NCI-H2196 treated with DMSO at 0.1 percent for 48 hours (cell line): ENCODE measurements around the gene RIPOR2.

Source experiments
- DNase-seq: peaks from one replicate; lab custom pipeline; 2025; ENCODE audit not compliant: unreplicated experiment; lab: John Stamatoyannopoulos, UW

Gene RIPOR2

DNA sequence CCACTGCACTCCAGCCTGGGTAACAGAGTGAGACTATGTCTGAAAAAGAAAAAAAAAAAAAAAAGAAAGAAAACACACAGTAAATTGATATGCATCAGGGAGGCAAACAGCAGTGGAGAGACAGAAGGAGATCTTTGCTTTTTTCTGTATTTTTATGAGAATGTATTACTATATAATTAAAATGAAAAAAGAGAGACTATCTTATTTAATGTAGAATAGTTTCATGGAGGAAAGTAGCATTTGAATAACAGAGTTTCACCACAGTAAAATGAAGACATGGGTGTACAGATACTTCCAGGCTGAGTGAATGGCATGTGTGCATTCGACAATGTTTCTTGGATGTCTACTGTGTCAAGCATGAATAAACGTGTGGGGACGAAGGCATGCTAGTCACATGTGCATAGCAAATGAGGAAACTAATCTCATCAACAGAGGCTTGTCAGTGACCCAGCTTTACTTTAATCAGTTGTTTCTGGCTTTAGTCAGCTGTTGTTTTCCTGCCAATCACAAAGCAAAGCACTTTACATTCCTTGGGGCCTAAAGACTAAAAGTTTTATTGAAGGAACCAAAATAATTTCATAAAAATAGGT, 81.6 kb downstream of the RIPOR2 start:
- DNase-seq = no peak

DNA sequence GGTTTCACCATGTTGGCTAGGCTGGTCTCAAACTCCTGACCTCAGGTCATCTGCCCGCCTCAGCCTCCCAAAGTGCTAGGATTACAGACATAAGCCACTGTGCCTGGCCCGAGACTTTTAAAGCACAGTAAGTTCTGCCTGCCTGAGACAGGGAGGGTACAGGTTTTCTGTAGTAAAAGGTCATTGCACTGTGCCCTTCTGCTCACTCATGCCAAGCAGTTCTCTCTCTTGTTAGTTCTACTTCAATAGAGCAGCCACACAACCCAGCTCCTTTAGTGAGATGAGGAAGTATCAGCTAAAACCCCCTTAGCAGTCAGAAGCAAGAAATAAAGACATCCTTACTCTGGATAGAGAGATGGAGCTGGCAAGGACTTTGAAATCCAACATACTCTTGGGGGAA, 84.7 kb downstream of the RIPOR2 start:
- no peak for DNase-seq

DNA sequence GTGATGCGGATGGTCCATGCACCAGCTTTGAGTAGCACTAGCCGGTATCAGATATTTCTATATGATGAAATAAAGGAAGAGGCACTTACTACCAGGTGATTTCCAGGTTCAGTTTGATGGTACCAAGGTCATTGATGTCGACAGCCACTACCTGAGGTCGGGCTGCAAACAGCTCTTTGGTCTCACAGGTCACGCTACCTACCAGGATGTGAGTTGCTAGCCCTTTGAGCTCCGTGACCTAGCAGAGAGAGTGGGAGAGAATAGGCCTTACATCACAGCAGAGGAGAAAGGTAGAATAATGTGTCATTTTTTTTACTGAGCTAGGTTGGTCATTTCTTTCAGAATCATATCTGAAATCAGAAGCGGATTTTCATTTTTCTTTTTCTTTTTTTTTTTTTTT, 86.0 kb downstream of the RIPOR2 start:
- no peak for DNase-seq

DNA sequence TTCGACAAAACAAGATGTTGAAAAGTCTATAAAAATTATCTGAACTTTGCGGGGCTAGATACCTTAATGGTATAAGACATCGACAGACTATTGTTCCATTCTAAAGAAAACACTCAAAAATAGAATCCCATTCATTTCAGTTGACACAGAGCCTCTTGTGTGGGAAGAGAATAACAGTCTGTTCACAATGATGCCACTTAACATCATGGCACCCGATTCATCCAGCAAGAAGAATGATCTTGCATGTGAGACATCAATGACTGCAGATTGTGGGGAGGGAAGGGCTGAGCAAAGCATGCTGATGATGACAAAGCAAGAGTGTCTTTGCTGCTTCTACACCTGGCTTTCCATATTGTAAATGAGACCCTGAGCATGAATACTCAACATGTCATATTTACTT, 87.3 kb downstream of the RIPOR2 start:
- no peak for DNase-seq

DNA sequence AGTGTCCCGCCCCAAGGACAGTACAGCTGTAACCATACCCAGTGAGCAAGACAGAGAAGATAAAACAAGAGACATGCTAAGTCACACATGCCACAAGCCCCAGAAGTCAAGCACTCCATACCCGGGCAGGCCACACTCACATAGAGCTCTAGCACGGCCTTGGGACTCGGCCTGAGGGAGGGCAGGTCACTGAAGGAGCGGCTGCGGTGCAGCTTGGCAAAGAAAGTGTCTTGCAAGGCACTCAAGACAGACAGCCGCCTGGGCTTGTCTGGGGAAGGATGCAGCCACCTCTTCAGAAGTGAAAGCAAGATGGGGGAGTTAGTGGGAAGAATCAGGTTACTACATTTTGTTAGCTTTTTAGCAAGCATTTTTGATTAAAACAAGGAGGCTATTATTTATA, 88.4 kb downstream of the RIPOR2 start:
- DNase-seq = no peak

DNA sequence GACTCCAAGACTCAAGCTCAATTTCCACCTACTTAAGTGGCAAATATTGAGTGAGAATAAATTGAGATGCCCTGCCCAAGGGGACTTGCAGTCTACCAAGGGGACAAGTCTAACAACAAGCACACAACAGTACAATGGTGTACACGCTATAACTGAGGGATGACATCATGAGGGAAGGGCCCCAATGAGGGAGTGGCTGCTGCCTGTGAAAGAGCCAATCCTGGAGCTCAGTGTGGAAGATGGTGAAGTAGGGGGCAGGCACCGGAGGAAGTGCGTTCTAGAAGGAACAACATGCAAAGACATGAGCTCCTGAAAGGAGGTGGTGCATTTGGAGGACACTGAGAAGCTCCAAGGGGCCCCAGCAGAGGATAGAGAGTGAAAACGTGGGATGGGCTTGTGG, 90.2 kb downstream of the RIPOR2 start:
- no peak for DNase-seq

DNA sequence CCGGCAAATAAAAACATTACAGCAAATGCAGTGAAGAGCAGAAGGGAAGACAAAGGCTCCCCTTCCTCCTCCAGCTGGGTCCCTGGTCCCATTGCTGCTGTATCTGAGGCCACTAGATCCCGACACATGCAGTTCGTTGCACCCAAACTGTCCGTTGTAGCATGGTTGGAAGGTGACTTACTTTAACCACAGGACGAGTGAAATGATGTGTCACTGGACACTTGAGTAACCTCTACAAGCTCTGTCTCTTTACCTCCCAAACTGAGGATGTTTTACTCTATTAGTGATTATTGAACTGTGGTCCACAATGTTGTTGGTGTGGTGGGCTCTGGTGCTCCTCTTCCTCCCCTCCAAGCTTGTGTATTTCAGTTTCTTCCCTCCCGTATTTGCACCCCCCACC, 90.9 kb downstream of the RIPOR2 start:
- no peak for DNase-seq

DNA sequence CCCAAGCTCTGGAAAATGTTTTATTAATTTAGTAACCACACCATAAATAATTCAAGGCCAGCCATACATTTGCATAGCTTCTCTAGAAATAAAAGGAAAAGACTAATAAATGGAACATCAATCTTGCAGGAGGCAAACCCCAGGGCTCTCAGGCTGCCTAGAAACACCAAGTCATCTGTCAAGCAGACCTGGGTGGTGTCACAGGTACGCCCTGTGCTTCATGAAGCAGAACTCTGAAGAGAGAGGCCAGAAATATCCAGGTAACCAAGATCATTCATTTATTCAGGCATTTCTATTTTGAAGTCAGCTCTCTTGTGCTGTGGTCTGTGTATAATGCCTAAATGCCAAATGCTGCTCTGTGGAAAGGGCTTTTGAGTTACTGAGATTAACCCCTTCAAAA, 91.7 kb downstream of the RIPOR2 start:
- DNase-seq = no peak

DNA sequence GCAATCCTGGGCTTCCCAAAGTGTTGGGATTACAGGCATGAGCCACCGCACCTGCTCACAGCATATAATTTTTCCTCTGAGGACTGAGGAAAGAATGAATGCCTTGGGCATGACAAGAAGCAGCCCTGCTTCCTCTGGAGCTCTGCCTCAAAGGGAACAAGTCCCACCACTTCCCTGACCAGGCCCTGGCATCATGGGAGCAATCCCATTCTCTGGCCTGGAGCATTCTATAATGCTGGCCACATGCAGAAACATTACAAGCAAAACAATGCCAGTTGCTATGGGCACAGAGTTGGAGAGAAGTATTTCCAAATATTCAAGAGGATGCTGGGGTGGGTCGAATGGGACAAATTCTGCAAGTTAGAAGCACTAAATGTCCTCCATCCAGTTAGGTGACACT, 95.6 kb downstream of the RIPOR2 start:
- no peak for DNase-seq

DNA sequence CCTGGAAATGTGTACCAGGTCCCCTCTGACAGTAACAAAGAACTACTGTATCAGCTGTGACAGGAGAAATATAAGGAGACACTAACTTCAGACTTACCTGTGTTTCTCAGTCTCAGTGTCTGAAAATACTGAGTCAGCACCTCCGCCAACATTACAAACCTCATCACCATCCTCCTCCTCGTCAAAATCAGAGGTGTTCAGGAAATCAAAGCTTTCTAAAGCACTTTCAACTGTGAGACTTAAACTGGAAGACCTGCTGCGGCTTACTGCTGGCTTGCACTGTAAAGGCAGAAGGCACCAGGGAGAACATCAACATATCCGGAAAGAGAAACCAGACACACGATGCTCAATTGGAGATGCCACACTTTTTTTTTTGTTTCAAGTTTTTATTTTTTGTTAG, 96.8 kb downstream of the RIPOR2 start:
- no peak for DNase-seq

DNA sequence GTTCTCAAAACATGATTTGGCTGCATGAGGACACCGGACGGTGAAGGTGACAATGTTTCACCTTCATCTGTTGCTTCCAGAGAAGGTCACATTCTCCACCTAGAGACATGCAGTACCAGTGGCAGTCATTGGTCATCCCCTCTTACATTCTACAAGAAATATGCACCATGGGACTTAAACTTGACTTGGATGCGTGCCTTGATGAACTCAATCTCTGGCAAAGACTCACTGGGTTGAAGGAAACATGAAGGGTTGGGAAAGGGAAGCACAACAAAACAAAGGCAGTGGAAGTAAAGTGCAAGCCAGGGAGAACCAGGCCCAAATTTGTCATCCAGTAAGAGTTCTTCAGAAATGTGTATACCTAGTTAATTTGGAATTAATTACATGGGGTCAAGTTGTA, 97.7 kb downstream of the RIPOR2 start:
- no peak for DNase-seq

DNA sequence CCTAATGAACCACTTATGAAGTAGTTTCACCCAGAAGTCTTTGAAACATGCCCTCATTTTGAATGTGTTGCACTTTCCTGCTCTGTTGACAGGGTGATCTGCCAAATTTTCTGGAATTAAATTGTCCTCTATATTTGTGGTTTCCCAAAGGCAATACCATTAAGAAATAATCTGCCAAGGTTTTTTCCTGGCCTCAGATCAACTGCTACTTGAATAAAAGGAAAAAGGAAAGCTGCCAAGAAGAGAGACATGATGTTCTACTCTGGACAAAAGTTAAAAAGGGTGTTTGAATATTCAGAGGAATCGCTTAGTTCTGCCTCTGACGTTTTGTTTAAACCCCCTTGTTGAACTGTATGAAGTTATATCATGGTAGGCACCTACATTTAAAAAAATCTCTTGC, 99.7 kb downstream of the RIPOR2 start:
- no peak for DNase-seq

DNA sequence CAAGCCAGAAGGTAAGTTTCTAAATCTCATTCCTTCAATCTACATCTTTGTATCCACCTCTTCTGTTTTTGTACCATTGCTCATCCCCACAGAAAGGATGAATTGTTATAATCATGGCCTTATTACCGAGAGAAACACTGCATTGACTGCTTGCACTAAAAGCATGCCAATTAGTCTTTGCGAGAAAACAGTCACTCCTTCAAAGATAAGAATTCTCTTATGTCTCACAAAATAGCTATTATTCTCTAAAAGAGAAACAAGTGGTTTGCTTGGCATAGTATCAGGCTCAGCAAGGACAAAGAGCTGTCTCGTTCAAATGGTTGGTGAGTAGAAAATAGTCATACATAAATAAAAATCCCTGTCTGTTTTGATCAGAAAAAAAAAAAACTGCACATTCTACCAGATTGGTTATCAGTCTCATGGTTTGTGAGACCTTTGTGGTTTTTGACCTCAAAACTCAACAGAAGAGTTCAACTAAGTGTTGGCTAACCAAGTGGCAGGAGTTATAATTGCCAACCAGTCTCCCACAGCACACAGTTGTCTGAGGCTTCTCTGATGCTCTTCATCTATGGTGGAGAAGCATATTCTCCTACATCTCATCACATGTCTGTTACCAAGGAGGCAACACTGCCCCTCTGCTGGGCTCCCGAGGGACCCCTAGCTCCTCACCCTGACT, 101.9 kb downstream of the RIPOR2 start:
- no peak for DNase-seq

DNA sequence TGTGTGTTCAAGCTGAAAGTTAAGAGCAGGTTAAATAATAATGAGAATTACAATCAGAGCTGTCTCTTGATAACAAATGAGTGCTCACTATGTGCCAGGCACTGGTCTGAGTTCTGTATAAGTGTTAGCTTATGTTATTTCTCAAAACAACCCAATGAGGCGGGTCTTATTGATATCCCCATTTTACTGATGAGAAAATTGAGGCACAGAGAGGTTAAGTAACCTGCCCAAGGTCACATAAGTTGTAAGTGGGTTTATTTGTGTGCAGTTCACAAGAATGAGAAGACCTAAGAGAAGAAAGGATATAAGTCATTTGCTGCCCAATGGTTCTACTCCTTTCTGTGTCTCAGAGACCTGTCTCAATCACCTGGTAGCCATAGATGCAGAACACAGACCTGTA, 103.0 kb downstream of the RIPOR2 start:
- no peak for DNase-seq

DNA sequence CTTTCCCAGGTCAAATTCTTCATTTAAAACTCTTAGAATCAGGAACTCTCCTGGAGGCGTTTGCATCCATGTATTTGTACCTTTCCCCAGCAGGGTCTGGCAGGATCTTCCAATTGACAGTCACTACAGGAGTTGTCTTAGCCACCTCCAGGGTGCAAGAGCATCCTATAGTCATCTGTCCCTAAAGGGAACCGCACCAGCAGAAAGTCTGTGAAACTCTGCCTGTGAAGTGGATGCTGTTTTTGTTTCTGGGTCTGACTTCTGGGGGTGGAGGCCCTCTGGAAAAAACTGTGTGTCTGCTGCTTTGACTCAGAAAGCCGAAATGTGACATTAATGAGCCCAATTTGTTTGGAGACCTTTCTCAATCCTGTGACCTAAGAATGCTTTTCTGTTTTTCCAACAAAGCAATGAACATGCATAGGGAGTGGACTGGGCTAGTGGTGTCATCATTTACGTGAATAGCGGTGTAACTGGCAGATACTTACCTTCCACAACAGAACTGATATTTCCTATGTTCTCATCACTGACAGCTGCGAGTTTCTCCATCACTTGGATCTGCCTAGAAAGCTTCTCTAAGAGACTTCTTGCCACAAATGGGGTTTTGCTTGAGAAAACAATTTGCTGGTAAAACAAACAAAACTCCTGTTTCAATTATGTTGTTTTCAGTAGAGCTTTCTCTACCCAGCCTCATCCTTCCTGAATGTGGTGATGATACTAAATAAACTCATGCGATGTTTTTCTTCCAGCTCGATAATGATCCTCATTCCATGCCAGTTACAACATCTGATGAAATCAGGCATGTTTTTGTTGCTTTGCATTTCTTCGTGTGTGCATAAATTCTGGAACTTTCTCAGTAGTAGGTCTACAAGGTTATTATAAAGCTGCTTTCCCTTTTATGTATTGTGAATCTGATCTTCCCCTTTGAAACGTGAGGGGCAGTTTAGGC, 103.7 kb downstream of the RIPOR2 start:
- no peak for DNase-seq

DNA sequence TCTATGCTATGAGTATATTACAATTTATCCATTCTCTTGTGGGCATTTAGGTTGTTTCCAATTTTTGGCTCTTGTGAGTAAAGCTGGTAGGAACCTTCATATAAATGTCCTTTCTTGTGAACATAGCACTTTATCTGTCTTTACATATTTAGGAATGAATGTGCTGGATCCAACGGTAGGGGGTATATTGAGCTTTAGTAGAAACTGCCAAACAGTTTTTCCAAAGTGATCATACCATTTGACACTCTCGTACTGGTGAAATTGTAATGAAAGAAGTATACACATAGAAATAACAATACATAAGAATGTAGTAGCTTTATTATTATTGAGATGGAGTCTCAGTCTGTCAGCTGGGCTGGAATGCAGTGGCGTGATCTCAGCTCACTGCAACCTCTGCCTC, 106.1 kb downstream of the RIPOR2 start:
- no peak for DNase-seq

DNA sequence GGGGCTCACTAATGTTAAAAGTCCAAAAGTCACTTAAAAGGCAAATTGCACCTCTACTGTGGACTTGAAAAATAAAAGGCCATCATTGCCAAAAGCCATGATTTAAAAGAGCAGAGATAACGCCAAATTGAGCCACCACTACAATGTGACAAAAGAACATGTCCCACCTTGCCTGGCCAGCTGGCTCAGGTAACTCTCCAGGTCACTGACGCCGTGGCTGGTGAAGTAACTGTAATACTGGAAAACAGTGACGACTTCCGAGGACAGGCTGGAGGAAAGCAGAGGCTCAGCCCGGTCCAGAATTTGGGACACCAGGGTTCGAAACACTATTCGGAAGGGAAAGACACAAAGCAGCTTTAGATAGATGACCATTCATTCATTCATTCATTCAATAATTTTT, 107.8 kb downstream of the RIPOR2 start:
- no peak for DNase-seq

DNA sequence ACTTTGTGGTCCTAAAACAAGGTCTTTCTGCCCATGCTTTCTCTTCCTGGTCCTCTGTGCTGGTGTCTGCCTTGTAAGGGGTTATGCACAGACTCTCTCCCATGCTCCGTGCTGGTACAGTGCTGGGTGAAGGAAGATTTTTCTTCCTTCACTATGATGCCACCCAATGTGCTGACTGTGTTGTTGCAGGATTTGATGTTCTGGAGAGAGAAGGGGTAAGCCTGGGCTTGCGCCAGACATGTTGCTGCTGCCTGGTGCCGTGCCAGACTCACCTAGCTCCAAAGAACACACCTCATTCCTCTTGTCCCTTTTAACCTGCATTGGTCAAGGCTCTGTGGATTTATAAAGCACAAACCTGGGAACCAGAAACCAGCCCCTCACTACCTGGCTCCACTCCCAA, 108.6 kb downstream of the RIPOR2 start:
- no peak for DNase-seq

DNA sequence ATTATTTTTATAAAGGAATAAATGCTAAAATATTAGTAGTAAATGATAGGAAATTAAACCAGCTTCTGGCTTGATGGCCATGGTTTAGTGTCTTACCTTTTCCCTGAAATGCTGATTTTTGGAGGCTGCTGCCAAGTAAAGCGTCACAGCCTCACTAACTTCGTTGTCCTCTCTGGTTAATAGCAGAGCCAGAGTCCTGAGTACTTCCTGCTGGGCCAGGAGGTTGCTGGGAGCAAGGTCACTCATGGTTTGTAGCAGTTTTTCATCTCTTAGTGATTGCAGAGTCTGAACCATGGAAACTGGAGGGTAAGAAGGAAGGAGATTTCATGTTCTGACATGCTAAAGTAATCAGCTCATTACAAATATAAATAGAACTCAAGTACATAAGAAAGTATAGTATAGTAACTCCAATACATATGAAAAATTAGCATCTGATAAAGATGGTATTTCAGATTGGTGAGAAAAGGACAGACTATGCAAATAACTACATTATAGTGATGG, 110.6 kb downstream of the RIPOR2 start:
- no peak for DNase-seq

DNA sequence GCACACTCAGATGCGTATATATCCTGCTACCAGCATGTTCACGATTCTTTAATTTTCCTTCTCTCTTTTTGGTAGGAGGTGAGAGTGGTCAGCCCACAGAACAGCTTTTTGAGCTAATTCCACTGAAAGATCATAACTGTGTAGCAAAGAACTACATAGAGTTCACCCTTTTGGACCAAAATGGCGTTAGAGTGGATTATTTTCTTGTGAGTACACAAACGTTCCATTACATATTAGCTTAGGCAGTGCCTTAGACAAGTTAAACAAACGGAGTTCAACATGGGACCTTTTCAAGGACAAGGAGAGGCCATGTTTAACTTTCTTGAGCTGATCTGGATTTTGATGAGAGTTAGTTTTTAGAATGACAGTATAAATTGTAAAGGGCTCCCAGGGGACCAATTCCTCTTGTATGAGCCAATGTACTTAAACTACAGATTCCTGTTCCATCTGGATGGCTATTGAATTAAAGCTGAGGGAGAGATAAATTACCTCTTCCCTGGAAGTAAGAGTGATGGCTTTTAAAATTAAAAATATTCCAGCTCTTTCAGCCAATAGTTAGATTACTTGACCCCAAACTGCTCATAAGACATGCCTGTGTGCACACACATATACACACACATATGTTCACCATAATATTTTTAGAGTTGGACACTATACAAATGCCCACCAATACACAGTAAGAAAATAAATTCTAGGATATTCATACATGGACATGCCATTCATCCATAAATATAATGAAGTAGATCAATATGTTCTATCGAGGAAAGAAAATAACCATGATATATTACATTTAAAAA, 111.4 kb downstream of the RIPOR2 start:
- DNase-seq = no peak

DNA sequence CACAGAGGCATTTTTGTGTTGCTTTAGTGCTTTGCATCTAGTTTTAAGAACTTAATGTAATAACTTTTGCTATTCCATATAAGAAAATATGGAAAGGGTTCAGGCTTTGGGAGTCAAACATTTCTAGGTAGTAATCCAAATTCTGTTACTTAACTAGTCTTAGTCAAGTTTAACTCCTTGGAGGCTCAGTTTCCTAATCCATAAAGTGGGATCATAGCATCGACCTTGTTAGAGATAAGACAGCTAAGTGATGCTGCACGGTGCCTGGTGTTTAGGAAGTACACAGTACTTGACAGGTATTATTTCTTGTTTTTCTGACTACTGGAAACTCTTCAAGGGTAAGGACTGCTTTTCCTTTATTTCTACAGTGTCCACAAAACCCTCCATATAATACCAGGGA, 112.6 kb downstream of the RIPOR2 start:
- DNase-seq = no peak
